Measurements from ENCODE around the gene CTNNBL1. TPM values are rescaled to one million over a fixed set of nuclear protein-coding genes. Genes with fewer than 3 reads are reported as not detected.
"Not testable (repeated sequence)": the region's sequence is repeated elsewhere in the genome, so short reads cannot be mapped to it uniquely, and the experiment has no call there.

CTNNBL1 gene
- total RNA-seq, 1 experiment from 2014 or later: 49.9 TPM

DNA sequence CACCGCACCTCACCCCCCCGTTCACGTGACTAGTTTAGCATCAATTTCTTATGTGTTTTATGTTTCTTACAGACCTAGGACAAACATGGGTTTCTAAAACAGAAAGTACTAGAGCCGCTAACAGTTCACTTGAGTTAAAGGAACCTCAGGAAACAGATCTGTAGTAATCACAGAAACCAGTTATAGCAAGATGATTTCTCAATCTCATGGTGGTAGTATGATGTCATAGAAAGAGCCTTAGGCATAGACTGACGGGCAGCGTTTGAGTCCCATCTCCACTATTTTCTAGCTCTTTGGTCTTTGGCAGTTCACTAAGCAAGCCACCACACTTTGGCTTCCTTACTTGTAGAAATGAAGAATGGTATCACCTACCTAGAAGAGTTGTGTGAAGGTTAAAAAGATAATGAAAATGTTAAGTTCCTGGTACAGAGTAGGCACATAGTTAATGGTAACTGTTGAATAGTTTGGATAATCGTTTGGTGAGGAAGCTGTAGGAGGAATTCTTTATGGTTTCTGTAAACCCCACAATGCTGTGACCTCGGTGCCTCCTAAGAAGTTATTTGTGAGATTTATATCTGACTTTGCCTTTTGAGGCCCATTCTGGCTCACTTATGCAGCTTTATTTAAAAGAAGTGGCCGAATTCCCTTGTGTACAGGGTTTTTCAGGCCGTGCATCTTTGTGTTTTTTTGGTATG is 21.3 kb downstream of the CTNNBL1 start:
- no peak for ATAC-seq
- no peaks in the 10 kb centered on the region for H3K27me3 ChIP-seq (ENCODE audit: low read length)
- TF ChIP-seq, protein P1, sequence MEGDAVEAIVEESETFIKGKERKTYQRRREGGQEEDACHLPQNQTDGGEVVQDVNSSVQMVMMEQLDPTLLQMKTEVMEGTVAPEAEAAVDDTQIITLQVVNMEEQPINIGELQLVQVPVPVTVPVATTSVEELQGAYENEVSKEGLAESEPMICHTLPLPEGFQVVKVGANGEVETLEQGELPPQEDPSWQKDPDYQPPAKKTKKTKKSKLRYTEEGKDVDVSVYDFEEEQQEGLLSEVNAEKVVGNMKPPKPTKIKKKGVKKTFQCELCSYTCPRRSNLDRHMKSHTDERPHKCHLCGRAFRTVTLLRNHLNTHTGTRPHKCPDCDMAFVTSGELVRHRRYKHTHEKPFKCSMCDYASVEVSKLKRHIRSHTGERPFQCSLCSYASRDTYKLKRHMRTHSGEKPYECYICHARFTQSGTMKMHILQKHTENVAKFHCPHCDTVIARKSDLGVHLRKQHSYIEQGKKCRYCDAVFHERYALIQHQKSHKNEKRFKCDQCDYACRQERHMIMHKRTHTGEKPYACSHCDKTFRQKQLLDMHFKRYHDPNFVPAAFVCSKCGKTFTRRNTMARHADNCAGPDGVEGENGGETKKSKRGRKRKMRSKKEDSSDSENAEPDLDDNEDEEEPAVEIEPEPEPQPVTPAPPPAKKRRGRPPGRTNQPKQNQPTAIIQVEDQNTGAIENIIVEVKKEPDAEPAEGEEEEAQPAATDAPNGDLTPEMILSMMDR (conservative IDR thresholded peaks at IDR 0.05; ENCODE audit: low read depth, low read length): no peak
- TF ChIP-seq EZH2phosphoT487 (IDR thresholded peaks at IDR 0.05; ENCODE audit: borderline replicate concordance, low read length): no peak
- no peak for TF ChIP-seq EZH2 (IDR thresholded peaks at IDR 0.05; ENCODE audit: low read length, unreplicated experiment)
- H3K79me2 ChIP-seq (ENCODE audit: low read length): peaks cover 68% of the 10 kb centered on the region
- no peak overlapping the region for H3K9ac ChIP-seq (ENCODE audit: low read length)
- ChIA-PET CTCF (no interaction called here), POLR2A (ENCODE audit: unreplicated experiment) (no interaction called here)
- intact Hi-C loops (cut with micrococcal nuclease): no loop called here
- H3K9me3 ChIP-seq (ENCODE audit: low read length): no peaks in the 10 kb centered on the region
- no peak for DNase-seq
- H3K4me1 ChIP-seq (ENCODE audit: insufficient read depth, low read length): peaks cover 12% of the 10 kb centered on the region; the same call in 1 of the 2 replicates
- no peaks in the 10 kb centered on the region for H4K20me1 ChIP-seq (ENCODE audit: low read length)
- H3K36me3 ChIP-seq (ENCODE audit: low read depth, low read length): no peaks in the 10 kb centered on the region
- no peak overlapping the region for H2AFZ ChIP-seq (ENCODE audit: low read length)
- H3F3A ChIP-seq (ENCODE audit: low read length, unreplicated experiment): no peaks in the 10 kb centered on the region
- H3K27ac ChIP-seq (ENCODE audit: low read length): no peak overlapping the region
- H3K9me2 ChIP-seq (replicated peaks; ENCODE audit: low read length): no peaks in the 10 kb centered on the region
- no TSS peak for BruUV-seq (replicated peaks)
- no peak overlapping the region for H3K4me2 ChIP-seq (ENCODE audit: low read length)
- no peak overlapping the region for H3K4me3 ChIP-seq (ENCODE audit: low read length)

GRCh38 chr20:37721751-37722150 is 27.9 kb downstream of the CTNNBL1 start:
- no TSS peak for BruUV-seq (replicated peaks)
- CTCF ChIA-PET: no interaction called here

GRCh38 chr20:37722312-37722711 is 28.5 kb downstream of the CTNNBL1 start:
- H3K4me2 ChIP-seq (ENCODE audit: low read length); BruUV-seq (replicated peaks); H3K36me3 ChIP-seq (ENCODE audit: low read depth, low read length); POLR2A ChIA-PET (ENCODE audit: unreplicated experiment); DNase-seq; H2AFZ ChIP-seq (ENCODE audit: low read length); H3K27me3 ChIP-seq (ENCODE audit: low read length); H3K4me3 ChIP-seq (ENCODE audit: low read length); H3K9me3 ChIP-seq (ENCODE audit: low read length); H3K9ac ChIP-seq (ENCODE audit: low read length); H3F3A ChIP-seq (ENCODE audit: low read length, unreplicated experiment); H3K9me2 ChIP-seq (replicated peaks; ENCODE audit: low read length); H3K27ac ChIP-seq (ENCODE audit: low read length); ATAC-seq; intact Hi-C loops (cut with micrococcal nuclease); CTCF ChIA-PET: not testable (repeated sequence)
- H3K79me2 ChIP-seq (ENCODE audit: low read length): peaks cover 46% of the 10 kb centered on the region
- H4K20me1 ChIP-seq (ENCODE audit: low read length): peaks cover 14% of the 10 kb centered on the region; the same call in 1 of the 2 replicates
- peaks cover 12% of the 10 kb centered on the region for H3K4me1 ChIP-seq (ENCODE audit: insufficient read depth, low read length)

More at GRCh38 chr20:37721751-37722150, 27.9 kb downstream of the CTNNBL1 start:
- no peaks in the 10 kb centered on the region for H3K27me3 ChIP-seq (ENCODE audit: low read length)
- no peaks in the 10 kb centered on the region for H3K9me3 ChIP-seq (ENCODE audit: low read length)
- H3F3A ChIP-seq (ENCODE audit: low read length, unreplicated experiment): no peaks in the 10 kb centered on the region
- H3K36me3 ChIP-seq (ENCODE audit: low read depth, low read length): peaks cover 5% of the 10 kb centered on the region
- H4K20me1 ChIP-seq (ENCODE audit: low read length): peaks cover 14% of the 10 kb centered on the region; the same call in 1 of the 2 replicates
- H2AFZ ChIP-seq (ENCODE audit: low read length): no peak overlapping the region
- no peak overlapping the region for H3K4me2 ChIP-seq (ENCODE audit: low read length)
- H3K79me2 ChIP-seq (ENCODE audit: low read length): peaks cover 45% of the 10 kb centered on the region
- ATAC-seq (no peak), DNase-seq (no peak)
- no peak overlapping the region for H3K9ac ChIP-seq (ENCODE audit: low read length)
- no peak overlapping the region for H3K4me3 ChIP-seq (ENCODE audit: low read length)
- H3K27ac ChIP-seq (ENCODE audit: low read length): no peak overlapping the region
- peaks cover 12% of the 10 kb centered on the region for H3K4me1 ChIP-seq (ENCODE audit: insufficient read depth, low read length)
- intact Hi-C loops (cut with micrococcal nuclease): no loop called here
- POLR2A ChIA-PET (ENCODE audit: unreplicated experiment): no interaction called here
- no peak for TF ChIP-seq EZH2phosphoT487 (IDR thresholded peaks at IDR 0.05; ENCODE audit: borderline replicate concordance, low read length)
- TF ChIP-seq EZH2 (IDR thresholded peaks at IDR 0.05; ENCODE audit: low read length, unreplicated experiment): no peak
- TF ChIP-seq, protein P1 (conservative IDR thresholded peaks at IDR 0.05; ENCODE audit: low read depth, low read length): no peak
- H3K9me2 ChIP-seq (replicated peaks; ENCODE audit: low read length): no peaks in the 10 kb centered on the region
